ENCODE measurements around the gene ZDHHC8. TPM values are rescaled to one million over a fixed set of nuclear protein-coding genes. Genes with fewer than 3 reads are reported as not detected.

Gene ZDHHC8
- total RNA-seq, 1 experiment from 2014 or later = 89.3 TPM

GRCh38 chr22:20192293-20192971 lies 60.8 kb downstream of the ZDHHC8 start:
- Histone ChIP-seq H3K4me1 (ENCODE audit: control insufficient read depth in 1 of 2, insufficient read depth in 2 of 2, low read length in 2 of 2) (no peaks in the 10 kb centered on the region), H3K9me3 (ENCODE audit: control insufficient read depth in 1 of 2, insufficient read depth in 1 of 2, low read depth in 1 of 2, low read length in 2 of 2) (no peaks in the 10 kb centered on the region), H3K27me3 (ENCODE audit: insufficient read depth, low read length) (no peaks in the 10 kb centered on the region), H3K36me3 (ENCODE audit: control insufficient read depth in 1 of 2, insufficient read depth in 2 of 2, low read length in 2 of 2) (no peaks in the 10 kb centered on the region), H3K27ac (ENCODE audit: low read depth, low read length) (no peak overlapping the region), H3K4me2 (ENCODE audit: low read length) (no peak overlapping the region), H3K79me2 (ENCODE audit: insufficient read depth, low read length) (no peaks in the 10 kb centered on the region), H3K9ac (ENCODE audit: low read length) (no peak overlapping the region), H3K4me3 (replicated peaks in 1 of 2; ENCODE audit: low read depth in 1 of 2, low read length in 2 of 2) (no peak overlapping the region), H2AFZ (ENCODE audit: low read depth, low read length, poor library complexity, severe bottlenecking) (no peak overlapping the region), H3K9me2 (ENCODE audit: insufficient read depth) (no peaks in the 10 kb centered on the region), H4K20me1 (ENCODE audit: insufficient read depth) (no peaks in the 10 kb centered on the region)
- intact Hi-C loops (cut with micrococcal nuclease) = no loop called here
- BruUV-seq (replicated peaks) = no TSS peak
- no peak for TF ChIP-seq CEBPB (IDR thresholded peaks at IDR 0.05; ENCODE audit: low read depth)
- TF ChIP-seq SRF (IDR thresholded peaks at IDR 0.05; ENCODE audit: low read depth) = no peak
- no peak for TF ChIP-seq RAD21 (IDR thresholded peaks at IDR 0.05; ENCODE audit: low read depth)
- no peak for TF ChIP-seq CTCF (IDR thresholded peaks at IDR 0.05 in 2 of 3, conservative IDR thresholded peaks at IDR 0.05 in 1 of 3; ENCODE audit: borderline replicate concordance in 1 of 3, insufficient read depth in 1 of 3, low read depth in 2 of 3, low read length in 2 of 3)
- no peak for TF ChIP-seq SP1 (IDR thresholded peaks at IDR 0.05; ENCODE audit: low read depth)
- no peak for TF ChIP-seq ZBTB33 (IDR thresholded peaks at IDR 0.05; ENCODE audit: extremely low read depth, insufficient replicate concordance, low read length)
- no peak for TF ChIP-seq ATF3 (IDR thresholded peaks at IDR 0.05)
- TF ChIP-seq EGR1 (IDR thresholded peaks at IDR 0.05; ENCODE audit: low read depth) = no peak
- no peak for TF ChIP-seq ZFX (IDR thresholded peaks at IDR 0.05)
- TF ChIP-seq ELF1 (IDR thresholded peaks at IDR 0.05; ENCODE audit: borderline replicate concordance, low read depth) = no peak
- no peak for TF ChIP-seq TCF7L2 (IDR thresholded peaks at IDR 0.05; ENCODE audit: borderline replicate concordance, extremely low read depth, insufficient read depth, insufficient read length)
- no peak for TF ChIP-seq CBX3 (IDR thresholded peaks at IDR 0.05; ENCODE audit: low read depth)
- TF ChIP-seq JUND (IDR thresholded peaks at IDR 0.05) = no peak
- TF ChIP-seq EZH2phosphoT487 (IDR thresholded peaks at IDR 0.05; ENCODE audit: borderline replicate concordance) = no peak
- TF ChIP-seq MAX (IDR thresholded peaks at IDR 0.05) = no peak
- no peak for TF ChIP-seq POLR2AphosphoS5 (IDR thresholded peaks at IDR 0.05; ENCODE audit: low read depth, low read length)
- no peak for TF ChIP-seq POLR2A (IDR thresholded peaks at IDR 0.05; ENCODE audit: borderline replicate concordance, extremely low read depth, insufficient read depth, insufficient read length)
- TF ChIP-seq SIN3A (IDR thresholded peaks at IDR 0.05; ENCODE audit: low read depth) = no peak
- ChIA-PET CTCF (no interaction called here), RAD21 (ENCODE audit: low non-redundant PET in 1 of 2, low total read pairs in 2 of 2, uncharacterized antibody in 2 of 2, unreplicated experiment in 2 of 2) (no interaction called here), POLR2A (no interaction called here)
- no peak for ATAC-seq
- no peak for DNase-seq (ENCODE audit: low read depth, low spot score)

Measured in HCT116 (cell line).